GM08714 (cell line): ENCODE data around the gene FNDC3B.

Experiments
- H3K4me3 ChIP-seq: fragments of 200-500 bp; sonication (Bioruptor generic); 2 replicates; pipeline ENCODE4 v1.5.1; 2014; ENCODE audit warnings: mild to moderate bottlenecking, low read length, inconsistent platforms
- ZNF274 ChIP-seq: IDR thresholded peaks from 2 replicates; pipeline ENCODE4 v1.6.1; 2012; ENCODE audit warnings: mild to moderate bottlenecking, low read depth, low read length

Gene FNDC3B

GRCh38 chr3:172069478-172069877 is 30.1 kb downstream of the FNDC3B start:
- H3K4me3 ChIP-seq: no peak overlapping the region
- no peak for TF ChIP-seq ZNF274

GRCh38 chr3:172070269-172070668 is 30.9 kb downstream of the FNDC3B start:
- no peak overlapping the region for H3K4me3 ChIP-seq
- TF ChIP-seq ZNF274: no peak

DNA sequence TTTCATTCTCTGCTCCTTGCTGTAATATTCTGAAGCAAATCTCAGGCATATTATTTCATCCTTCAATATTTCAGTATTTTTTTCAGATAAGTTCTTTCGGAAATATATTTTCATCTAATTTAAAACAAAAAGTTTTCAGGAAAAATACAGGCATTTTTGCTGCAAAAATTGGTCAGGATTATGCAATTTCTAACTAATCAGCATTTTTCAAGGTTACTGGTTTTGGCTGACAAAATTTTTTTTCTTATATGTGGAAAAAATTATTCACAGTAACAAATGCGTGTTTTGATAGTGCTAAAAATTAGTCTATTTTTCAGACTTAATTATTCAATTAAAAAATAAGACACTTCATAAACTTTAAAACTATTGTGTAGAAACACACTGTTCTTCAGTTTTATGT is 31.4 kb downstream of the FNDC3B start:
- no peak overlapping the region for H3K4me3 ChIP-seq
- TF ChIP-seq ZNF274: no peak

- no peak for TF ChIP-seq ZNF274
- H3K4me3 ChIP-seq: no peak overlapping the region
These were observed 32.5 kb downstream of the FNDC3B start for GRCh38 chr3:172071780-172072330.

- H3K4me3 ChIP-seq: no peak overlapping the region
- TF ChIP-seq ZNF274: no peak
These were observed 33.2 kb downstream of the FNDC3B start for GRCh38 chr3:172072543-172072942.

- no peak overlapping the region for H3K4me3 ChIP-seq
- no peak for TF ChIP-seq ZNF274
These were observed 34.0 kb downstream of the FNDC3B start for GRCh38 chr3:172073262-172073915.

DNA sequence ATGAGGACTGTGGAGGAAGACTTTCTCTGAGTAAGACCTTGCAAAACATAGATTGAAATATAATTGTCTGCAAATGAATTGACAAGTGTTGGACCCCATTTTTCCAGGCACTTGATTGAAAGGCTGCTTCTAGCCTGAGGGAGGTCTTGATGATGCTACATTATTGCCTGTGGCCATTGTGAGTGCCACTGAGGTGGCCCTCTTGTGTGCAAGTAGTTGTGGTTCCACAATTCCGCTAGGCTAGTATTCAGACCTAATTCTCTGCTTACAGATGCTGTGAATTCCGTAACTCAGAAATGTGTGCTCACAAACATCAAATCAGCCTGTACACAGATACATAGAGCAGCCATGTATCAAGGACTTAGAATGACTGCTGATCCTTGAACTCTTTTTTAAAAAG is 34.7 kb downstream of the FNDC3B start:
- no peak overlapping the region for H3K4me3 ChIP-seq
- TF ChIP-seq ZNF274: no peak

DNA sequence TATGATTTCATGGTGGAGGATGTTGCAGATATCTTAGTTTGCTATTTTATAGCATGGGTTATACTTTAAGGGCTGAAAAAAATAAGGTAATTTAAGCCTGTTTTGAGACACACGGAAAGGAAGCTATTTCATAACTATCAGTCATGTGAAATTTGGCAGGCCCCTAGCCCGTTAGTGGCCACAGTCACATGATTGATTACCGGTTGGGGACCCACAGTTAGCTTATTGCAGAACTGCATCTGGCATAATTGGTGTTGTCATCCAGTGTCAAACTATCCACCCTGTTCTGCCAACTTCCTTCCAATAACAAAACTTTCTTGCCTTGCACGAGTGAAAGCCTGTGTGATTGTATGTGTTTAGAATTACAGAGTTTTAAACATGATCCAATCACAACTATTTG is 35.2 kb downstream of the FNDC3B start:
- TF ChIP-seq ZNF274: no peak
- H3K4me3 ChIP-seq: no peak overlapping the region

- TF ChIP-seq ZNF274: no peak
- no peak overlapping the region for H3K4me3 ChIP-seq
These were observed 36.8 kb downstream of the FNDC3B start for GRCh38 chr3:172076212-172076611.

DNA sequence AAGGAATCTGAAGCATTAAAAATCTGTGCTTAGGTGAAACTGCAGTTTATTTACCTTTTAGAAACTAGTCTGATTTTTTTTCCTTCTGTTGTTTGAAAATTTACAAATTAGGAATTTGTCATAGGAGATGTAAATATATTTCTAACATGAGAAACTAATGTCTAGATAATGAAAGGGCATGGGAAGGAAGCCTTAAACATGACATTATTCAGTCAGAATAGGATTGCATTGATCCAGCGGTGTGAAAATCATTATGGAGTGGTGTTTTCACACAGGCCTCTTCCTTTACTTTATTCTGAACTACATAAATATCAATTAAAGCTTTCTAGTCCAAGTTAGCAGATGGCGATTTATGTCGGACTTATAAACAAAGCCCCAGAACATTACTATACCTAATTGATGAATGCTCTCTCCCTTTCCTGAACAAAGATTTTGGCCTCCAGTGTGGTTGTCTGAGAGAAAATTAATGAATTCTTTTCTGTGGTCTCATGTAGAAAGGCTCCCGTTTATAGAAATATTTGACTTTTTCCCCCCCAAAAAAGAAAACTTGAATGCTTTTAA is 37.9 kb downstream of the FNDC3B start:
- TF ChIP-seq ZNF274: no peak
- no peak overlapping the region for H3K4me3 ChIP-seq

DNA sequence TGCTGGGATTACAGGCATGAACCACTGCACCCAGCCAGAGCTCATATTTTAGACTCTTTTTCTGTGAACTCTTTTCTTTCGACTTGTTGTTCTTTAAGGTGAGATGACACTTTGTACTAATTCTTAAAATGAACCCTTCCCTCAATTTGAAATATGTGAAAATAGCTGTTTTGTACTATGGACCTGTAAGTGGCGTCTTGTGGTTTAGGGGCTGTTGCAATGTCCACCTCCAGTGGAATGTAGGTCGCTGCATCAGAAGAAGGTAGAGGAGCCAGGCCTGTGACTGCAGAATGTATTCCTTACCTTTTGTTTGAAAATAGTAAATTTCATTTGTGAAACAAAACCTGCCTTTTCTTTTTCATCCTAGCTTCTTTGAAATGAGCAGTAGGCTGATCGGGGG is 38.9 kb downstream of the FNDC3B start:
- H3K4me3 ChIP-seq: no peak overlapping the region
- no peak for TF ChIP-seq ZNF274

- TF ChIP-seq ZNF274: no peak
- H3K4me3 ChIP-seq: no peak overlapping the region
These were observed 39.3 kb downstream of the FNDC3B start for GRCh38 chr3:172078721-172079120.

- no peak overlapping the region for H3K4me3 ChIP-seq
- TF ChIP-seq ZNF274: no peak
These were observed 40.1 kb downstream of the FNDC3B start for GRCh38 chr3:172079326-172079976.

- no peak for TF ChIP-seq ZNF274
- H3K4me3 ChIP-seq: no peak overlapping the region
These were observed 41.1 kb downstream of the FNDC3B start for GRCh38 chr3:172080503-172080902.

- no peak overlapping the region for H3K4me3 ChIP-seq
- no peak for TF ChIP-seq ZNF274
These were observed 42.9 kb downstream of the FNDC3B start for GRCh38 chr3:172082269-172082668.

DNA sequence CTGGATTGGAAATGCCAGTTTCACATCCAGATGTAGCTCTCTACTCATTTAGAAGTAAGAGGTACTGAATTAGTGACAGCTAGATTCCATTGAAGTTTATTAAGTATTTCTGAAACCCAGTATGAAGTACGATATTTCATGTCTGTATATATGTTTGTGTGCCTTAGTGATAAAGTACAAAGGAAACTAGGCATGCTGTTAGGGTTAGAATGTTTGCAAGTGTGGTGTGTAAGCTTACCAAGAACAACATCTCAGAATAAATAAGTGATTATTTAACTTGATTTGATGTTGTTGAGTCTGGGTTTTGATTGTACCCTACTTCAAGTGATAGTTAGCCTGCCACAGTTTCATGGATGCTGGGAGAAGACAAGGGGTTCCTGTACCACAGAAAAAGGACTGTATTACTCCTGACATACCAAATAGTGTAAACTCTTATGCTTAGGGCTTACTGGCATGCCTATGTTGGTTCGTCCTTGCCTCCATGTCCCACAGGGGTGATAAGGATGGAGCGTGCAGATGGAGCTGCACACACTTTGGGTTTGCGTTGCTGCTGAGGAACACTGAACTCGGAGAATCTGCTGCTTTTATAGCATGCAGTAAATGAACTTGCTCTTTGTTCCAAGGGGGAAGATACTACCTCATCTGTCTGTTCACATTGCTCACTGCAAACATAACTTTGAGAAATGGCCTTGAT is 43.6 kb downstream of the FNDC3B start:
- H3K4me3 ChIP-seq: no peak overlapping the region
- no peak for TF ChIP-seq ZNF274
